IMR-90 (cell line): ENCODE measurements around the gene NOS1AP.

Experiments
- NFE2L2 ChIP-seq: fragments of 150-350 bp; IDR thresholded peaks from 2 replicates; pipeline ENCODE4 v1.6.1; 2016; ENCODE audit warnings: low read depth, mild to moderate bottlenecking, low read length
- RAD21 ChIP-seq: IDR thresholded peaks from 2 replicates; pipeline ENCODE4 v1.6.1; 2012; ENCODE audit warnings: low read length, improper control_type of control experiment
- RFX5 ChIP-seq: IDR thresholded peaks from 2 replicates; pipeline ENCODE4 v1.8.0; 2012; ENCODE audit warnings: low read depth, mild to moderate bottlenecking, low read length, moderate library complexity
- TF ChIP-seq, protein P1 (sequence below): conservative IDR thresholded peaks from 2 replicates; pipeline ENCODE4 v1.5.1; 2012; ENCODE audit warnings: mild to moderate bottlenecking, low read depth, low read length, improper control_type of control experiment
- TF ChIP-seq, protein P2 (sequence below): fragments of 150-350 bp; IDR thresholded peaks from 2 replicates; pipeline ENCODE4 v1.6.1; 2017; ENCODE audit warnings: mild to moderate bottlenecking, antibody characterized with exemption, low read length, low read depth

GRCh38 chr1:162363823-162364222, 294.3 kb downstream of the NOS1AP start:
- TF ChIP-seq NFE2L2 (no peak), RFX5 (no peak), RAD21 (no peak)
- TF ChIP-seq, protein P1, sequence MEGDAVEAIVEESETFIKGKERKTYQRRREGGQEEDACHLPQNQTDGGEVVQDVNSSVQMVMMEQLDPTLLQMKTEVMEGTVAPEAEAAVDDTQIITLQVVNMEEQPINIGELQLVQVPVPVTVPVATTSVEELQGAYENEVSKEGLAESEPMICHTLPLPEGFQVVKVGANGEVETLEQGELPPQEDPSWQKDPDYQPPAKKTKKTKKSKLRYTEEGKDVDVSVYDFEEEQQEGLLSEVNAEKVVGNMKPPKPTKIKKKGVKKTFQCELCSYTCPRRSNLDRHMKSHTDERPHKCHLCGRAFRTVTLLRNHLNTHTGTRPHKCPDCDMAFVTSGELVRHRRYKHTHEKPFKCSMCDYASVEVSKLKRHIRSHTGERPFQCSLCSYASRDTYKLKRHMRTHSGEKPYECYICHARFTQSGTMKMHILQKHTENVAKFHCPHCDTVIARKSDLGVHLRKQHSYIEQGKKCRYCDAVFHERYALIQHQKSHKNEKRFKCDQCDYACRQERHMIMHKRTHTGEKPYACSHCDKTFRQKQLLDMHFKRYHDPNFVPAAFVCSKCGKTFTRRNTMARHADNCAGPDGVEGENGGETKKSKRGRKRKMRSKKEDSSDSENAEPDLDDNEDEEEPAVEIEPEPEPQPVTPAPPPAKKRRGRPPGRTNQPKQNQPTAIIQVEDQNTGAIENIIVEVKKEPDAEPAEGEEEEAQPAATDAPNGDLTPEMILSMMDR, result no peak
- TF ChIP-seq, protein P2, sequence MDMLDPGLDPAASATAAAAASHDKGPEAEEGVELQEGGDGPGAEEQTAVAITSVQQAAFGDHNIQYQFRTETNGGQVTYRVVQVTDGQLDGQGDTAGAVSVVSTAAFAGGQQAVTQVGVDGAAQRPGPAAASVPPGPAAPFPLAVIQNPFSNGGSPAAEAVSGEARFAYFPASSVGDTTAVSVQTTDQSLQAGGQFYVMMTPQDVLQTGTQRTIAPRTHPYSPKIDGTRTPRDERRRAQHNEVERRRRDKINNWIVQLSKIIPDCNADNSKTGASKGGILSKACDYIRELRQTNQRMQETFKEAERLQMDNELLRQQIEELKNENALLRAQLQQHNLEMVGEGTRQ, result no peak
